Colonic mucosa (tissue), 4 donors: ENCODE results near the gene PEPD. TPM values are rescaled to one million over a fixed set of nuclear protein-coding genes. Genes with fewer than 3 reads are reported as not detected.
"Not testable (repeated sequence)": the region's sequence is repeated elsewhere in the genome, so short reads cannot be mapped to it uniquely, and the experiment has no call there.

Source experiments
- DNase-seq: peaks from one replicate; pipeline ENCODE4 v3.0.0-alpha.2; 2020
- H3K27ac ChIP-seq: fragments of 200-600 bp; one replicate; pipeline ENCODE4 v1.8.0; 2021
- H3K27me3 ChIP-seq: fragments of 200-600 bp; one replicate; pipeline ENCODE4 v1.8.0; 2021
- H3K36me3 ChIP-seq: fragments of 200-600 bp; one replicate; pipeline ENCODE4 v1.8.0; 2021
- H3K4me1 ChIP-seq: fragments of 200-600 bp; one replicate; pipeline ENCODE4 v1.8.0; 2021; ENCODE audit warnings: mild to moderate bottlenecking
- H3K4me3 ChIP-seq: fragments of 200-600 bp; one replicate; pipeline ENCODE4 v1.8.0; 2021
- H3K9ac ChIP-seq, 2 donors: one replicate each; pipeline ENCODE4 v1.7.0; 2013; ENCODE audit warnings: control low read depth in 2 of 2, low read depth in 2 of 2, low read length in 2 of 2
- H3K9me3 ChIP-seq: fragments of 200-600 bp; one replicate; pipeline ENCODE4 v1.8.0; 2021
- CTCF ChIP-seq: fragments of 200-600 bp; IDR thresholded peaks from one replicate; pipeline ENCODE4 v1.8.0; 2022; ENCODE audit warnings: antibody characterized with exemption, mild to moderate bottlenecking
- intact Hi-C: fragments of 100-400 bp; cut with DNase I; formaldehyde crosslinking; loops from one replicate; pipeline ENCODE4 v1.14.1; 2022
- total RNA-seq, 2 donors: library from RNA; stranded (reverse); fragmentation: NEBNext Ultra II Directional in 1 of 2; extraction: Animal tissue kit (Norgen Biotek cat#: 25700) in 1 of 2; gene quantifications; one replicate each; pipeline ENCODE4 v1.2.1, GENCODE V29; 2021
- donor health status: healthy.
- donor health status: DM: no; HTN: no; CAD: no.
- donor health status: DM: no; HTN: no; CAD: no.

PEPD gene
- total RNA-seq, 2 donors from 2014 or later: 47.9 to 71.4 TPM

- no peak overlapping the region for H3K4me3 ChIP-seq
- no peaks in the 10 kb centered on the region for H3K4me1 ChIP-seq
- DNase-seq: no peak
- H3K9ac ChIP-seq: no peak overlapping the region
- no peak for TF ChIP-seq CTCF
- H3K27ac ChIP-seq: no peak overlapping the region
- no peaks in the 10 kb centered on the region for H3K27me3 ChIP-seq
- intact Hi-C loops: no loop called here
- no peaks in the 10 kb centered on the region for H3K9me3 ChIP-seq
- no peaks in the 10 kb centered on the region for H3K36me3 ChIP-seq
Measured at GRCh38 chr19:33556261-33556660, 34.7 kb upstream of the PEPD start.

GRCh38 chr19:33555726-33556125 lies 34.1 kb upstream of the PEPD start:
- H3K4me1 ChIP-seq, H3K27ac ChIP-seq, DNase-seq, H3K9me3 ChIP-seq, H3K36me3 ChIP-seq, H3K9ac ChIP-seq, H3K4me3 ChIP-seq, H3K27me3 ChIP-seq, intact Hi-C loops: not testable (repeated sequence)

- Histone ChIP-seq H3K4me1 (no peaks in the 10 kb centered on the region), H3K27me3 (no peaks in the 10 kb centered on the region), H3K27ac (no peak overlapping the region), H3K4me3 (no peak overlapping the region), H3K36me3 (no peaks in the 10 kb centered on the region), H3K9me3 (no peaks in the 10 kb centered on the region), H3K9ac (no peak overlapping the region)
- intact Hi-C loops: no loop called here
- DNase-seq: no peak
- no peak for TF ChIP-seq CTCF
Measured at GRCh38 chr19:33554821-33555220, 33.2 kb upstream of the PEPD start.

- no peak overlapping the region for H3K27ac ChIP-seq
- H3K4me3 ChIP-seq: no peak overlapping the region
- no peak overlapping the region for H3K9ac ChIP-seq
- no peak for DNase-seq
- intact Hi-C loops: no loop called here
- no peaks in the 10 kb centered on the region for H3K4me1 ChIP-seq
- H3K27me3 ChIP-seq: no peaks in the 10 kb centered on the region
- no peak for TF ChIP-seq CTCF
- no peaks in the 10 kb centered on the region for H3K9me3 ChIP-seq
- no peaks in the 10 kb centered on the region for H3K36me3 ChIP-seq
Measured at GRCh38 chr19:33554391-33554790, 32.8 kb upstream of the PEPD start.

- no peaks in the 10 kb centered on the region for H3K36me3 ChIP-seq
- no peak overlapping the region for H3K9ac ChIP-seq
- no peak overlapping the region for H3K4me3 ChIP-seq
- no peak for DNase-seq
- intact Hi-C loops: no loop called here
- no peaks in the 10 kb centered on the region for H3K9me3 ChIP-seq
- H3K27ac ChIP-seq: no peak overlapping the region
- H3K4me1 ChIP-seq: no peaks in the 10 kb centered on the region
- TF ChIP-seq CTCF: no peak
- H3K27me3 ChIP-seq: no peaks in the 10 kb centered on the region
Measured at GRCh38 chr19:33553530-33554310, 32.1 kb upstream of the PEPD start.

GRCh38 chr19:33552928-33553279 lies 31.3 kb upstream of the PEPD start:
- no peak for TF ChIP-seq CTCF
- Histone ChIP-seq H3K27me3 (no peaks in the 10 kb centered on the region), H3K27ac (no peak overlapping the region), H3K4me1 (no peaks in the 10 kb centered on the region), H3K9ac (no peak overlapping the region), H3K4me3 (no peak overlapping the region), H3K9me3 (no peaks in the 10 kb centered on the region), H3K36me3 (no peaks in the 10 kb centered on the region)
- intact Hi-C loops: no loop called here
- DNase-seq: no peak
